ENCODE results near the gene BCKDHA. TPM values are rescaled to one million over a fixed set of nuclear protein-coding genes. Genes with fewer than 3 reads are reported as not detected.
"Not testable (repeated sequence)": the region's sequence is repeated elsewhere in the genome, so short reads cannot be mapped to it uniquely, and the experiment has no call there.

The BCKDHA gene
- total RNA-seq, 2 donors from 2014 or later: 69.0 to 72.5 TPM

GRCh38 chr19:41462497-41462896, 64.9 kb downstream of the BCKDHA start:
- Histone ChIP-seq H3K27ac (no peak overlapping the region), H3K36me3 (no peaks in the 10 kb centered on the region), H3K4me3 (no peak overlapping the region), H3K4me1 (replicated peaks) (no peaks in the 10 kb centered on the region), H3K9me3 (no peaks in the 10 kb centered on the region), H3K27me3 (replicated peaks; ENCODE audit: insufficient read depth) (peaks cover 9% of the 10 kb centered on the region)
- no peak for DNase-seq (ENCODE audit: low spot score)
- TF ChIP-seq POLR2AphosphoS5 (IDR thresholded peaks at IDR 0.05) (no peak), POLR2A (IDR thresholded peaks at IDR 0.05) (no peak)
- TF ChIP-seq, protein P1, sequence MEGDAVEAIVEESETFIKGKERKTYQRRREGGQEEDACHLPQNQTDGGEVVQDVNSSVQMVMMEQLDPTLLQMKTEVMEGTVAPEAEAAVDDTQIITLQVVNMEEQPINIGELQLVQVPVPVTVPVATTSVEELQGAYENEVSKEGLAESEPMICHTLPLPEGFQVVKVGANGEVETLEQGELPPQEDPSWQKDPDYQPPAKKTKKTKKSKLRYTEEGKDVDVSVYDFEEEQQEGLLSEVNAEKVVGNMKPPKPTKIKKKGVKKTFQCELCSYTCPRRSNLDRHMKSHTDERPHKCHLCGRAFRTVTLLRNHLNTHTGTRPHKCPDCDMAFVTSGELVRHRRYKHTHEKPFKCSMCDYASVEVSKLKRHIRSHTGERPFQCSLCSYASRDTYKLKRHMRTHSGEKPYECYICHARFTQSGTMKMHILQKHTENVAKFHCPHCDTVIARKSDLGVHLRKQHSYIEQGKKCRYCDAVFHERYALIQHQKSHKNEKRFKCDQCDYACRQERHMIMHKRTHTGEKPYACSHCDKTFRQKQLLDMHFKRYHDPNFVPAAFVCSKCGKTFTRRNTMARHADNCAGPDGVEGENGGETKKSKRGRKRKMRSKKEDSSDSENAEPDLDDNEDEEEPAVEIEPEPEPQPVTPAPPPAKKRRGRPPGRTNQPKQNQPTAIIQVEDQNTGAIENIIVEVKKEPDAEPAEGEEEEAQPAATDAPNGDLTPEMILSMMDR (IDR thresholded peaks at IDR 0.05): no peak
- WGBS: 44% methylated on average over 6 of the region's 6 CpGs
- intact Hi-C loops (cut with DNase I): no loop called here

GRCh38 chr19:41463257-41464256, 65.9 kb downstream of the BCKDHA start:
- WGBS: 84% methylated on average over 22 of the region's 22 CpGs
- H3K27me3 ChIP-seq (replicated peaks; ENCODE audit: insufficient read depth); intact Hi-C loops (cut with DNase I); H3K27ac ChIP-seq; H3K36me3 ChIP-seq; DNase-seq (ENCODE audit: low spot score); H3K9me3 ChIP-seq; H3K4me3 ChIP-seq; H3K4me1 ChIP-seq (replicated peaks): not testable (repeated sequence)

Small RNAs within 50 kb of the gene (small RNA-seq; reads per million reads assigned to genes)
- 0 reads per million in 2 donors for gene RF00017

Other genes with a start within 250 kb of the BCKDHA start
- 1 to 10 TPM; 1.1 to 4.2 TPM for gene CYP2S1, start 204.6 kb upstream of the BCKDHA start, total RNA-seq
- 100 to 1,000 TPM in 1 of 2 donors, 10 to 100 TPM in 1; 26.1 to 168 TPM for gene AXL, start 178.6 kb upstream of the BCKDHA start, total RNA-seq
- 100 to 1,000 TPM; 133 to 183 TPM for gene HNRNPUL1, start 133.4 kb upstream of the BCKDHA start, total RNA-seq
- gene CCDC97, start 87.6 kb upstream of the BCKDHA start, total RNA-seq: 10 to 100 TPM; 21.0 to 34.4 TPM
- 10 to 100 TPM in 1 of 2 donors, 1 to 10 TPM in 1; 9.7 to 32.4 TPM for gene TGFB1, start 43.9 kb upstream of the BCKDHA start, total RNA-seq
- gene B9D2, start 33.7 kb upstream of the BCKDHA start, total RNA-seq: 10 to 100 TPM; 10.7 to 17.1 TPM
- gene TMEM91, start 21.3 kb upstream of the BCKDHA start, total RNA-seq: 10 to 100 TPM; 15.7 to 19.7 TPM
- 10 to 100 TPM; 29.6 to 34.0 TPM for gene EXOSC5, start 459 bp upstream of the BCKDHA start, total RNA-seq
- gene B3GNT8, start 29.6 kb downstream of the BCKDHA start, total RNA-seq: 10 to 100 TPM in 1 of 2 donors, 1 to 10 TPM in 1; 9.4 to 11.6 TPM
- 10 to 100 TPM; 42.4 to 42.9 TPM for gene DMAC2, start 42.1 kb downstream of the BCKDHA start, total RNA-seq
- gene ERICH4, start 45.3 kb downstream of the BCKDHA start, total RNA-seq: not detected
- 1 to 10 TPM in 1 of 2 donors, not detected in 1; 1.5 TPM for gene CEACAM21, start 178.3 kb downstream of the BCKDHA start, total RNA-seq
- 1 to 10 TPM in 1 of 2 donors, under 1 TPM in 1; 0.59 to 1.0 TPM for gene CEACAM4, start 229.3 kb downstream of the BCKDHA start, total RNA-seq

All from prostate gland (tissue), 2 donors.